Measurements from ENCODE around the gene MARK1. TPM values are rescaled to one million over a fixed set of nuclear protein-coding genes. Genes with fewer than 3 reads are reported as not detected.

Gene MARK1
- total RNA-seq (2022; extraction: Qiagen RNA extraction), result 0.06 to 0.14 TPM (median 0.09 TPM) in 5 replicates

GRCh38 chr1:220527908-220528678 lies at the start of gene MARK1:
Gene MARK1 (plus strand): TSS chr1:220528136. CDS start chr1:220528823, 687 bp downstream.

GRCh38 chr1:220690140-220691052 lies 162.5 kb downstream of the MARK1 start, which contains the start of gene C1orf115:
Gene C1orf115 (plus strand): TSS chr1:220690363. CDS start chr1:220690403, 40 bp downstream.

Other genes with a start within 250 kb of the MARK1 start
- gene C1orf115, start 162.2 kb downstream of the MARK1 start, total RNA-seq (2022; extraction: Qiagen RNA extraction), result 4.5 to 6.2 TPM (median 5.4 TPM) in 5 replicates
- 8.9 to 14.4 TPM (median 10.7 TPM) in 5 replicates for gene MTARC2, start 220.2 kb downstream of the MARK1 start, total RNA-seq (2022; extraction: Qiagen RNA extraction)